Hepatocyte (in vitro differentiated cells): Measurements from ENCODE around the gene FGF12.

Experiments used
- CTCF ChIP-seq: fragments of 200-600 bp; sonication (generic); IDR thresholded peaks from 2 replicates; pipeline ENCODE4 v1.5.1; 2016; ENCODE audit warnings: antibody characterized with exemption, mild to moderate bottlenecking; ENCODE audit not compliant: poor library complexity
- EZH2 ChIP-seq: fragments of 200-600 bp; sonication (generic); IDR thresholded peaks from 2 replicates; pipeline ENCODE4 v1.6.1; 2016; ENCODE audit warnings: antibody characterized with exemption, mild to moderate bottlenecking, borderline replicate concordance
- EZH2phosphoT487 ChIP-seq: fragments of 200-600 bp; sonication (generic); IDR thresholded peaks from one replicate; pipeline ENCODE4 v1.6.1; 2018; ENCODE audit warnings: antibody characterized with exemption, mild to moderate bottlenecking, low read depth, moderate library complexity; ENCODE audit not compliant: unreplicated experiment, severe bottlenecking

DNA sequence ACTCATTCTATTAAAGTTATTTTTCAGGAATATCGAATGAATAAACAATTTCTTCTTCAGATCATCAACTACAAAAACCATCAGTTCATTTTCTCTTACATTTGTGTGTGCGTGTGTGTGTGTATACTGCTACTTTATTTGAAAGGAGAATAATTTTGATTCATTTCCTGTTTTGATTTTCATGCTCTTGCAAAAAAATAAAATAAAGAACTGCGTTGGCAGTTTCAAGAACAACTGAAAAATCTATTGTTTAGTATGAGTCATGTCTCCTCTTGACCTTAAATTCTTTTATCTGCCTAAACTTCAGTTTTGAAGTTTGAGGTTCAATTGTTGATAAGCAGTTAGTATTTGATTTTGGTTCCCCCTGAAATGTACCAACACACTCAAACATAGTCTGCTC lies 540.8 kb downstream of the FGF12 start:
- TF ChIP-seq CTCF (no peak), EZH2 (no peak), EZH2phosphoT487 (no peak)
